H9 (cell line): Measurements from ENCODE around the gene INHBC. TPM values are rescaled to one million over a fixed set of nuclear protein-coding genes. Genes with fewer than 3 reads are reported as not detected.

Source experiments
- DNase-seq: peaks from one replicate; pipeline ENCODE4 v3.0.0-alpha.2; 2017
- H2AFZ ChIP-seq: one replicate; pipeline ENCODE4 v1.6.1; 2013; ENCODE audit warnings: mild to moderate bottlenecking, low read length, control low read depth, moderate library complexity
- H2AK5ac ChIP-seq: 2 replicates; pipeline ENCODE4 v1.6.1; 2013; ENCODE audit warnings: low read length, control low read depth, mixed read lengths; ENCODE audit not compliant: insufficient read length
- H2BK120ac ChIP-seq: one replicate; pipeline ENCODE4 v1.6.1; 2013; ENCODE audit warnings: low read depth, mild to moderate bottlenecking, low read length, control low read depth, inconsistent platforms; ENCODE audit not compliant: poor library complexity, severe bottlenecking
- H2BK12ac ChIP-seq: 2 replicates; pipeline ENCODE4 v1.6.1; 2013; ENCODE audit warnings: low read length, control low read depth, mixed read lengths, low read depth; ENCODE audit not compliant: insufficient read length
- H2BK15ac ChIP-seq: 2 replicates; pipeline ENCODE4 v1.6.1; 2013; ENCODE audit warnings: low read depth, low read length, control low read depth
- H2BK20ac ChIP-seq: one replicate; pipeline ENCODE4 v1.6.1; 2013; ENCODE audit warnings: low read depth, mild to moderate bottlenecking, low read length, control low read depth, inconsistent platforms; ENCODE audit not compliant: poor library complexity, severe bottlenecking
- H2BK5ac ChIP-seq: 2 replicates; pipeline ENCODE4 v1.6.1; 2013; ENCODE audit warnings: low read length, control low read depth, mixed read lengths; ENCODE audit not compliant: insufficient read length
- H3K14ac ChIP-seq: 2 replicates; pipeline ENCODE4 v1.6.1; 2013; ENCODE audit warnings: low read length, control low read depth; ENCODE audit not compliant: insufficient read depth
- H3K18ac ChIP-seq: 2 replicates; pipeline ENCODE4 v1.6.1; 2013; ENCODE audit warnings: low read depth, mild to moderate bottlenecking, mixed read lengths, low read length, control low read depth; ENCODE audit not compliant: insufficient read length
- H3K23ac ChIP-seq: 2 replicates; pipeline ENCODE4 v1.6.1; 2013; ENCODE audit warnings: low read length, control low read depth, mixed read lengths, low read depth; ENCODE audit not compliant: insufficient read length
- H3K23me2 ChIP-seq: 2 replicates; pipeline ENCODE4 v1.6.1; 2013; ENCODE audit warnings: low read depth, mild to moderate bottlenecking, mixed read lengths, low read length, control low read depth; ENCODE audit not compliant: insufficient read length, poor library complexity, severe bottlenecking
- H3K27ac ChIP-seq: 2 replicates; pipeline ENCODE4 v1.5.1; 2013; ENCODE audit warnings: low read length, control low read depth, mixed read lengths, low read depth; ENCODE audit not compliant: insufficient read length
- H3K27me3 ChIP-seq: 2 replicates; pipeline ENCODE4 v1.6.1; 2013; ENCODE audit warnings: low read length, control low read depth, inconsistent platforms; ENCODE audit not compliant: insufficient read depth
- H3K4ac ChIP-seq: 2 replicates; pipeline ENCODE4 v1.6.1; 2013; ENCODE audit warnings: low read depth, mild to moderate bottlenecking, control low read depth, inconsistent platforms, low read length, moderate library complexity
- H3K4me1 ChIP-seq: 2 replicates; pipeline ENCODE4 v1.6.1; 2013; ENCODE audit warnings: low read length, control low read depth, inconsistent platforms; ENCODE audit not compliant: insufficient read depth
- H3K4me2 ChIP-seq: 2 replicates; pipeline ENCODE4 v1.6.1; 2013; ENCODE audit warnings: low read length, control low read depth, mixed read lengths; ENCODE audit not compliant: insufficient read length, insufficient read depth
- H3K56ac ChIP-seq: 2 replicates; pipeline ENCODE4 v1.6.1; 2013; ENCODE audit warnings: low read depth, mild to moderate bottlenecking, mixed read lengths, low read length, control low read depth; ENCODE audit not compliant: insufficient read length
- H3K79me1 ChIP-seq: 2 replicates; pipeline ENCODE4 v1.6.1; 2013; ENCODE audit warnings: low read depth, mild to moderate bottlenecking, moderate library complexity, low read length, control low read depth, inconsistent platforms; ENCODE audit not compliant: insufficient read depth, poor library complexity, severe bottlenecking
- H3K79me2 ChIP-seq: 2 replicates; pipeline ENCODE4 v1.6.1; 2013; ENCODE audit warnings: low read length, control low read depth, inconsistent platforms; ENCODE audit not compliant: insufficient read depth
- H3K9ac ChIP-seq: 2 replicates; pipeline ENCODE4 v1.6.1; 2013; ENCODE audit warnings: low read length, control low read depth, mixed read lengths; ENCODE audit not compliant: insufficient read length; ENCODE audit errors: extremely low read depth
- H3K9me3 ChIP-seq: one replicate; pipeline ENCODE4 v1.6.1; 2013; ENCODE audit warnings: low read depth, low read length, inconsistent platforms; ENCODE audit not compliant: control insufficient read depth
- H3T11ph ChIP-seq: one replicate; pipeline ENCODE4 v1.6.1; 2013; ENCODE audit warnings: mild to moderate bottlenecking, low read length, control low read depth, inconsistent platforms
- H4K20me1 ChIP-seq: one replicate; pipeline ENCODE4 v1.6.1; 2013; ENCODE audit not compliant: control insufficient read depth, insufficient read length, insufficient read depth
- H4K5ac ChIP-seq: 2 replicates; pipeline ENCODE4 v1.6.1; 2013; ENCODE audit warnings: low read depth, mild to moderate bottlenecking, mixed read lengths, low read length, control low read depth; ENCODE audit not compliant: insufficient read length
- H4K8ac ChIP-seq: replicated peaks from 2 replicates; pipeline ENCODE4 v1.6.1; 2013; ENCODE audit warnings: low read length, control low read depth, mixed read lengths, low read depth; ENCODE audit not compliant: insufficient read length
- H4K91ac ChIP-seq: 2 replicates; pipeline ENCODE4 v1.6.1; 2013; ENCODE audit warnings: low read depth, mild to moderate bottlenecking, moderate library complexity, mixed read lengths, low read length, control low read depth; ENCODE audit not compliant: insufficient read length
- H3K27ac Mint-ChIP-seq, 3 experiments: 2 replicates in 2 of 3; 3 replicates in 1 of 3; pipeline ENCODE4 v1.8.0; 2020 to 2021; ENCODE audit warnings: mixed read lengths in 3 of 3, mild to moderate bottlenecking in 1 of 3, moderate library complexity in 1 of 3
- H3K27me3 Mint-ChIP-seq: 2 replicates; pipeline ENCODE4 v1.8.0; 2021; ENCODE audit warnings: low read depth, mild to moderate bottlenecking, moderate library complexity, mixed read lengths
- H3K36me3 Mint-ChIP-seq, 3 experiments: 2 replicates in 2 of 3; 3 replicates in 1 of 3; pipeline ENCODE4 v1.8.0; 2020 to 2021; ENCODE audit warnings: low read depth in 3 of 3, mixed read lengths in 3 of 3; ENCODE audit not compliant: insufficient read depth in 1 of 3
- H3K4me1 Mint-ChIP-seq, 2 experiments: 2 replicates each; pipeline ENCODE4 v1.8.0; 2020; ENCODE audit warnings: mixed read lengths in 2 of 2
- H3K4me3 Mint-ChIP-seq, 2 experiments: 2 replicates in 1 of 2; 3 replicates in 1 of 2; pipeline ENCODE4 v1.8.0; 2020 to 2021; ENCODE audit warnings: mild to moderate bottlenecking in 2 of 2, mixed read lengths in 2 of 2, moderate library complexity in 1 of 2
- H3K9me3 Mint-ChIP-seq, 2 experiments: 2 replicates in 1 of 2; 3 replicates in 1 of 2; pipeline ENCODE4 v1.8.0; 2020; ENCODE audit warnings: mild to moderate bottlenecking in 2 of 2, mixed read lengths in 2 of 2, moderate library complexity in 1 of 2
- CTCF ChIP-seq: fragments of 200-600 bp; sonication (generic); conservative IDR thresholded peaks from 3 replicates; pipeline ENCODE4 v1.8.0; 2021; ENCODE audit warnings: antibody characterized with exemption, mild to moderate bottlenecking
- WGBS: extraction: QIAGEN DNeasy Blood & Tissue Kit; methylation state at CpG from one replicate; pipeline ENCODE4 v1.1.7; 2013; ENCODE audit warnings: missing lambda C conversion rate, low lambda C conversion rate, mixed read lengths; ENCODE audit not compliant: insufficient read length; ENCODE audit errors: extremely low coverage; 5-methylcytosine and 5-hydroxymethylcytosine counted together
- total RNA-seq: library from RNA; stranded (reverse); gene quantifications from 2 replicates; pipeline ENCODE4 v1.2.1, GENCODE V29; 2021

Gene INHBC
- total RNA-seq, 1 experiment from 2014 or later = not detected

- peaks cover 66 to 76% (median 68%) of the 10 kb centered on the region in 3 experiments for H3K36me3 Mint-ChIP-seq
- DNase-seq = no peak
- no peak overlapping the region for H3K23ac ChIP-seq
Measured at GRCh38 chr12:57491393-57492280, 57.1 kb downstream of the INHBC start.

More at GRCh38 chr12:57491393-57492280, 57.1 kb downstream of the INHBC start:
- Histone ChIP-seq H2BK15ac (no peak overlapping the region), H2BK120ac (no peak overlapping the region), H3T11ph (no peak overlapping the region), H3K27me3 (no peaks in the 10 kb centered on the region), H3K4me1 (peaks cover 2% of the 10 kb centered on the region; the same call in 1 of the 2 replicates), H3K4ac (no peak overlapping the region), H3K79me1 (no peaks in the 10 kb centered on the region), H4K20me1 (no peaks in the 10 kb centered on the region), H2AFZ (no peak overlapping the region), H4K5ac (no peak overlapping the region), H2AK5ac (no peak overlapping the region), H3K9ac (no peak overlapping the region), H4K8ac (no peak overlapping the region), H3K56ac (no peak overlapping the region), H3K18ac (no peak overlapping the region), H2BK12ac (no peak overlapping the region), H3K79me2 (peaks cover 8% of the 10 kb centered on the region; the same call in 1 of the 2 replicates), H3K14ac (no peak overlapping the region), H2BK20ac (no peak overlapping the region), H3K4me2 (no peak overlapping the region), H4K91ac (no peak overlapping the region), H3K9me3 (no peaks in the 10 kb centered on the region), H3K23me2 (peaks cover 5% of the 10 kb centered on the region), H3K27ac (no peak overlapping the region), H2BK5ac (no peak overlapping the region)
- peak; percentile 41; the same call in 2 of the 3 replicates for TF ChIP-seq CTCF
- WGBS = no CpG with 5 or more reads among the region's 15 CpGs
- H3K4me3 Mint-ChIP-seq = no peak overlapping the region; a peak in 1 of 5 replicates
- peaks cover 7 to 8% of the 10 kb centered on the region in 2 experiments for H3K4me1 Mint-ChIP-seq
- peak overlapping the region in 1 of 3 experiments; percentile 26; a peak in 2 of 7 replicates for H3K27ac Mint-ChIP-seq
- H3K27me3 Mint-ChIP-seq = no peaks in the 10 kb centered on the region
- peaks cover 6% of the 10 kb centered on the region in 2 experiments; a peak in 4 of 5 replicates for H3K9me3 Mint-ChIP-seq
